Renal pelvis (tissue), 4 donors: ENCODE measurements around the gene UGT3A2. TPM values are rescaled to one million over a fixed set of nuclear protein-coding genes. Genes with fewer than 3 reads are reported as not detected.
"Not testable (repeated sequence)": the region's sequence is repeated elsewhere in the genome, so short reads cannot be mapped to it uniquely, and the experiment has no call there.

Source experiments
- DNase-seq: peaks from one replicate; pipeline ENCODE4 v3.0.0-alpha.2; 2013
- polyA plus RNA-seq, 3 donors: library from polyadenylated mRNA; unstranded; fragments of 120-200 nt; gene quantifications; one replicate each; pipeline ENCODE4 v1.2.1, GENCODE V29; 2013; ENCODE audit not compliant: insufficient read length in 3 of 3

The UGT3A2 gene
- polyA plus RNA-seq, 3 donors: 12.0 to 16.8 (median 16.0) TPM

DNA sequence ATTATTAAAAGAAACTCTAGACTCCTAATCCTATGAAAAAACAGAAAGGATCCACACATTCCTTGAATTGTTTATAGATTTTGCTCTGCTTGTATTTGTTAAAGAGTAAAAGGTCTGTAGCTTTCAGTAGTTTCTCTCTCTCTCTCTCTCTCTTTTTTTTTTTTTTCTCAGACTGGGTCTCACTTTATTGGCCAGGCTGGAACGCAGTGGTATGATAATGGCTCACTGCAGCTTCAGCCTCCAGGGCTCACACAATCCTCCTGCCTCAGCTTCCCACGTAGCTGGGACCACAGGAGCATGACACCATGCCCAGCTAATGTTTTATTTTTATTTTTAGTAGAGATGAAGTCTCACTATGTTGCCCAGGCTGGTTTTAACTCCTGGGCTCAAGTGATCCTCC is 9.3 kb downstream of the UGT3A2 start:
- no peak for DNase-seq

DNA sequence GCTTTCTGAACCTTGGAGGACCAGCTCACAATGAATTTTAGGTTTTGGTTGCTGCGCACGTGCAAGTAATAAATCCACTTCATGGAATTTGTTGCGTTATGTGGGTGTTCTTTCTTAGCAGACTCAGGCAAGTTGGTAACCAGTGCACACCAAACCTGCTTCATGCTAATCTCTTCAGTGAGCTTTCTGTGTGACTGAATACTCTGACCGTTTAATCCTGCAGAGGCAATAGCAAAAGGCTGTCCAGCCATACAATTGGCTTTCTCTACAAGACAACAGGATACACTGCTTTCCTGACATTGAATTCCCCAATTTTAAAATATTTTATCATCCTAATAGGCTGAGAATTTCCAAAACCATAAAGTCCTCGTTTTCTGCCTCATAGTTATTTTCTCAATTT is 10.3 kb downstream of the UGT3A2 start:
- DNase-seq: no peak

DNA sequence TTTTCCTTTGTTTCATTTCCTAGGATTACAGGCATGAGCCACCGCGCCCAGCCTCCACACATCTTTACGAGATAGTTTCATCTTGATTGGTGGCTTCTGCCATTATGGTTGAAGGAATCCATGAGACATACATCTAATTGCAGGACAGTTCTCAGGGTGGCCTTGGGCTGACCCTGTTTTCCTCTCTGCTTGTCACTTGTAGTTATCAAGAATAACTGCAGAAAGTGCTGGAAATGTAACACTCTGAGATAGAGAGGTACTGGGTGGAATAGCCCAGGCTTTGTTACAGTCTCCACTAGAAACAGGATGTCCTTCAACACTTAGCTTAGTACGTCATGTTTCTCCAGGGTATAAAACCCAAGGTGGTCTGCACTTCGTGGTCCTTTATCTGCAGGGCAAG is 10.7 kb downstream of the UGT3A2 start:
- no peak for DNase-seq

GRCh38 chr5:36054647-36055046 is 12.0 kb downstream of the UGT3A2 start:
- no peak for DNase-seq

GRCh38 chr5:36052538-36052937 is 14.1 kb downstream of the UGT3A2 start:
- DNase-seq: no peak

DNA sequence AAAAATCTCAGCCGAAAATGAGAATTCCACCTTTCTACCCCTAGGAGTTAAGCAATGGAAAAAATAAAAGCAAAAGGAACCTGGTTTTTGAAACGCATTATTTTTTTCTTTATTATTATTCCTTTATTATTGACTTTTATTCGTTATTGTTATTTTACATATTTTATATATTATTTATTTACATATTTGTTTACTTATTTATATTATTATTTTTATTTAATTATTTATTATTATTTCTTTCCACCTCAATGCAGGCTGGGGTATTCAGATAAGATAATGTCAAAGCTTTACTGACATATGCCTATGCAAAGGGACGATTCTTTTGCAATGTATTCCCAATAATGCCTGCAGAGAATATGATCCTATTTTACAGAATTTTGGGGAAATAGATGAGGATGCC is 16.7 kb downstream of the UGT3A2 start:
- DNase-seq: no peak

GRCh38 chr5:36047384-36048160 is 19.1 kb downstream of the UGT3A2 start:
- DNase-seq: no peak

DNA sequence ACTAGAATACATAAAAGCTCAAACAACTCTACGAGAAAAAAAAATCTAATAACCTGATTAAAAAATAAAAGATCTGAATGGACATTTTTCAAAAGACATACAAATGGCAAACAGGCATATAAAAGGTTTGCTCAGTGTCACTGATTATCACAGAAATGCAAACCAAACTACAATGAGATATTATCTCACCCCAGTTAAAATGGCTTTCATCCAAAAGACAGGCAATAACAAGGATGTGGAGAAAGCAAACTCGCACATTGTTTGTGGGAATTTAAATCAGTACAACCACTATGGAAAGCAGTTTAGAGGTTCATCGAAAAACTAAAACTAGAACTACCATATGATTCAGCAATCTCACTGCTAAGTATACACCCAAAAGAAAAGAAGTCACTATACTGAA is 20.8 kb downstream of the UGT3A2 start:
- DNase-seq: no peak

DNA sequence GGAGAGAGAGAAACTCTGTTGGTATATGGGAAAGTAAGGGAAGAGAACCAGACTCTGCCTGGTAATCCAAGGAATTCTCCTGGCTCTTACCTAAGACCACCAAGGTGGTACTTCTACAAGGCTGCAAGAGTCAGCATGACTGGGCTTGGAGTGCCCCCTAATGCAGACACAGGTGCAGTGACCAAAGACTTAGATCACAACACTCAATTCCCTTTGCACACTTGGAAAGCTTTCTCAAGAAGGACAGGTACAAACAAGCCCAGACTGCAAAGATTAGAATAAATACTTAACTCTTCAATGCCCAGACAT is 25.2 kb downstream of the UGT3A2 start:
- DNase-seq: no peak

- DNase-seq: no peak
Measured at GRCh38 chr5:36040651-36041536, 25.8 kb downstream of the UGT3A2 start.

DNA sequence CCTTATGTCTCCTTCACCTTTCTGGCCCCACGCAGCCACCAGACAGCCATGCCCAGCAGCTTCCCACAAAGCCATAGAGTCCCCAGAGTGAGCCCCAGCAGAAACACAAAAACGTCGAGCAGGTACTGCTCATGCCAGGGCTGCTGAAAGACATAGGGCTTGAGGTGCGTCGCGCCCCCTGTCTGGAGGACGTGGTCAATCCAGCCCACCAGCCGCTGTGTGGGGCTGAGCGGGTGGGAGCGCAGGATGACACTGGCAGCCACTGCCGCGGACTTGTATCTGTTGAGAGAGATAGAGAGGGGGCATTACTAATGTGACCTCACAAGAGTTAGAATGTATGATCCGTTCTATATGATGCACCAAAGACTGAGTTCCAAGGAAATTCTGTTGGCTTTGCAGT is 31.0 kb downstream of the UGT3A2 start:
- DNase-seq: no peak

- not testable (repeated sequence) for DNase-seq
Measured at GRCh38 chr5:36034536-36035134, 32.0 kb downstream of the UGT3A2 start.

DNA sequence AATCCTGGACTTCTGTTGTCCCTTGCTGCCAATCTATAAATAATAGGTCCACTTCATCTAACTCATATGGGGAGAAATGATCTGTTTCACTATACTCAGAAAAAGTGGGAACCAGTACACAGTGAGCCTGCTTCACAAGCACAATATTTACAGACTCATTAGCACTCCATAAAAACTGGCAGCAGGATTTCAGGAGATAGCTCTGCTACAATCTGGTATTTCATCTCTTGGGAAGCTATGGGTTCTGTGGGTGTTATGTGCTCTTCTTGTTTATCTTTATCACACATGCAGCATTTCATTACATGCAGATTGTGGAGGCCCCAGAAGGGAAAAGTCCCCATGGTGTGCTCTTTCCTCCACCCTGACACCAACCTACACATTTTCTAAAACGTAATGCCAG is 33.2 kb downstream of the UGT3A2 start:
- DNase-seq: no peak

DNA sequence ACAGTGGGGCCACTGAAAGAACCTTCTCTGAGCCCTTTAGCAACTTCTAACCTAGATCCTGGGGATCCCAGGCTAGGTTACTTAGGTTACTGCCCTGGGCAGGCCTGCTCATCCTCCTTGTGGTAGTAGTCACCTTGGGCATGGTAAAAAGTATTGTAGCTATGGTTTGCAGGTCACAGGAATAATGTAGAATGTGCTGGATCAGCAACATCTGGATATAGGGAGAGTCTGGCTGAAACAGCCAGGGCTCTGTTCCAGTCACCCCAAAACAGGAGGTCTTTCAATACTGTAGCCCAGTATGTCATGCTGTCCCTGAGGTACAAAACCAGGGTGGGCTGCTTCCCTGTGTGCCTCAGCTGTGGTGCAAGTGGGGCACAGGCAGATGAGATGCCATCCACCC is 33.6 kb downstream of the UGT3A2 start:
- DNase-seq: no peak

GRCh38 chr5:36031223-36031622 is 35.5 kb downstream of the UGT3A2 start:
- DNase-seq: no peak

DNA sequence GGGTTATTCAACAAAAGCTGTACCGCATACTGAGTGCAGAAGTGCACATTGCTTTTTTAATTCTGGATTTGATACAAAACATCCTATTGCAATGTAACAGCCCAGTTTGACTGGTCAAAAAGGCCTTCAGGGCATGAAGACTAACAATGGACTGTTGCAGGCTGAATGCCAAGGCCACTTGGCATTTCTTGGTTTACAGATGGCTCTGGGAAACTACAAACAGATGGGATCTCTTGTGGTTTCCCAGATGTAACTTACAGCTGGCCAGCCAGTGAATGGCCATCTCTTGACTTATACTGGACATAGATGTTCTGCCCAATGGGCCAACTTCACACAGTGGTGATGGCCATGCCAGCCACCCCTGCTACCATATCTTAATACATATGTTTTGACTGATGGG is 36.8 kb downstream of the UGT3A2 start:
- DNase-seq: no peak

DNA sequence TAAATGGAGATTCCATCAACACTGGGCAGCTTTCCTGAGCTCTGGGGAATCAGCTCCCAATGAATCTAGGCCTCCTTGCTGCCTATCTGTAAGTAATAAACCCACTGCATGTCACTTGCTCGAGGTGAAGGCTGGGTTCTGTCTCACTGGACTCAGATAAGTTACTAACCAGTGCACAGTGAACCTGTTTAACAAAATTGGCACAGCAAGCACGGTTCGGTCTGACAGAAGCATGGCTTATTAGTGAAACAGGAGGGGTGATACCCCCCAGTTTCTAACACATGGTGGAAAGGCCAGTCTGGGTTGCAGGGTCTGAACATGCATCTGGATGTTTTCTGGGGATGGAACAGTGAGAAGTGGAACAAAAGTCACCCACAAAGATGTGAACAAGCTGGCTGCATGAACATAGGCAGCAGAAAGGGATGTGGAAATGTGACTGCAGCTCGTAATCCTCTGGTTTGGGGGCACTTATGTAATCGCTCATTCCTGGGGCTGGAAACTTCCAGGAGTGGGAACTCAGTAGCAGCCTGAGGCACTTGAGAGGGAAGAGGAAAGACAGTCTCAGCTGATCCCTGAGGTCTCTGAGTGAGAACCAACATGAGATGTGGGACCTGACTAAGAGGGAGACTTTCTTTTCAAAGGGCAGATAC is 37.7 kb downstream of the UGT3A2 start:
- DNase-seq: no peak

DNA sequence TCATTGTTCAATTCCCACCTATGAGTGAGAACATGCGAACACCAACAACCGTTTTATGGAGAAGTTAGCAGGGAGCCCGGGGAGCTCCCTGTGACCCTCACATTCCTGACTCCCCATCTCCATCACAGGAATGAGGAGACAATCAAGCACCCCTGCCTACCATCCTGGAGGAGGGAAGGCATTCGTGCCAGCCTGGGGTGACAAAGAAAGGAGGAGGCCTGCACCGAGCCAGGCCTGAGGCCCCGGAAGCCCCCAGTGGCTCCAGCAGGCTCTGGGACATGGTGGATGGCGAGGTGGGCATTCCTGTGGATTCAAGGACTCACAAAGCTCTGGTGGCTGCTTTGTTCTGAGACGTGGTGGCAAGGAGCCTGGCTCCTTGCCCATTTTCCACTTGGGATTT is 39.0 kb downstream of the UGT3A2 start:
- no peak for DNase-seq

DNA sequence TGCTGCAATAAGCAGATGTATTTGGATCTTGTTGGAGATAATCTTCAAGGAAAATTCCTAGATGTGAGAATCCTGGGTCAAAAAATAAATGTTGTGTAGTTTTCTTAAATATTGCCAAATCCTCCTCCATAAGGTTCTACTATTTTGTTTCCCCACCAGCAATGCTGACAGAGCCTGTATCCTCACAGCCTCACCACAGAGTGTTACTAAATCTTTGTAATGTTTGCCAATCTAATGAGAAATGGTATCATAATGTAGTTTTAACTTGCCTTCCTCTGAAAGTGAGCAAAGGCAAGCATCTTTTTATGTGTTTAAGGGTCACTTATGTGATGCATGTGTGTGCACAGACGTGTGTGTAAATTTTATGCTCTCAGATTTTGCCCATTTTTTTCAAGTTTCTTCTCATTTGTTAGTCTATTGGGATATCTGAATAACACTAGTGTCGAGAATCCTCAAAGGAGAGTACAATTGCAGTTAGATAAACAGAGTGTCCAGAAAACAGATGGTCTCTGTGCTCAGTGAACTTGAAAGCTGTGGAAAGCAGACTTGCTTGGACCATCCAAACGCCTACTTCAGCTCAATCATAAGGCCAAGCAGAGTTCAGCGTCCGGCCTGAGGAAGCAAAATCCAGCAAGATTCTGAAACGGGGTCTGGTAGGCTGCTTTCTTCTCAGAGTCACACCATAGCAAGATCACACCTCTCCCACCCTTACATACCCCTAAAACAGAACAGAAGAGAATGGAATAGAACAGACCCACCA is 39.8 kb downstream of the UGT3A2 start:
- DNase-seq: no peak

DNA sequence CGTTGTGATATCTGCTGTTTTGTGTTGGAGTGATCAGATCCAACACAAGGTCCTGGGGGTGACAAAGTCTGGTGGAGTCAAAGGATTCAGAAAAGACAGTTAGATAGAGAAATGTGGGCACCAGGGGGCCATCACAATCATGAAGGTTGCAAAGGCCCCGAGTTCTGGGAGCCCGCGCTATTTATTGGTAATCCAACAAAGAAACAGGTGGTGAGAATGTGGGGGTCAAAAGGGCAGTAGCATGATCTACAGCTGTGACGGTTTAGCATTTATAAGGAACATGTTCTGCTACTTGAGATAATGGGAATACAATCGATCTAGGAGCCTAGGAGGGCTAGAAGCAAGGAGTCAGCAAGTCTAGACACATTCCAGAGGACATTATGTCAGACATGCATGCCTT is 44.4 kb downstream of the UGT3A2 start:
- not testable (repeated sequence) for DNase-seq

- DNase-seq: not testable (repeated sequence)
Measured at GRCh38 chr5:36019584-36019983, 47.1 kb downstream of the UGT3A2 start.

- DNase-seq: peak; percentile 7
Measured at GRCh38 chr5:36017622-36018021, 49.1 kb downstream of the UGT3A2 start.
